Liver (tissue), 10 donors: ENCODE measurements around the gene RSU1. TPM values are rescaled to one million over a fixed set of nuclear protein-coding genes. Genes with fewer than 3 reads are reported as not detected.

Source experiments
- DNase-seq: peaks from one replicate; pipeline ENCODE4 v3.0.0-alpha.2; 2017; ENCODE audit warnings: low spot score
- H3K27ac ChIP-seq, 2 donors: one replicate each; pipeline ENCODE4 v1.7.0; 2013; ENCODE audit warnings: inconsistent platforms in 2 of 2, low read length in 2 of 2, control low read depth in 1 of 2, low read depth in 1 of 2, mild to moderate bottlenecking in 1 of 2
- H3K27me3 ChIP-seq, 4 donors: one replicate each; pipeline versions ENCODE4 v1.6.1 to v1.7.0; 2013; ENCODE audit warnings: low read length in 3 of 4, inconsistent platforms in 1 of 4, mild to moderate bottlenecking in 1 of 4, moderate library complexity in 1 of 4; ENCODE audit not compliant: control insufficient read depth in 4 of 4, insufficient read depth in 4 of 4
- H3K36me3 ChIP-seq, 4 donors: one replicate each; pipeline versions ENCODE4 v1.6.1 to v1.7.0; 2013; ENCODE audit warnings: low read length in 3 of 4, mild to moderate bottlenecking in 3 of 4, low read depth in 1 of 4, moderate library complexity in 1 of 4; ENCODE audit not compliant: control insufficient read depth in 4 of 4, insufficient read depth in 3 of 4
- H3K4me1 ChIP-seq, 4 donors: one replicate each; pipeline versions ENCODE4 v1.6.1 to v1.7.0; 2013; ENCODE audit warnings: low read length in 3 of 4, mild to moderate bottlenecking in 3 of 4, moderate library complexity in 1 of 4; ENCODE audit not compliant: control insufficient read depth in 4 of 4, insufficient read depth in 4 of 4
- H3K4me3 ChIP-seq, 3 donors: one replicate each; pipeline versions ENCODE4 v1.6.1 to v1.7.0; 2013; ENCODE audit warnings: low read length in 3 of 3, control low read depth in 1 of 3, low read depth in 1 of 3, mild to moderate bottlenecking in 1 of 3
- H3K9ac ChIP-seq, 2 donors: one replicate each; pipeline ENCODE4 v1.7.0; 2013; ENCODE audit warnings: low read length in 2 of 2, mild to moderate bottlenecking in 2 of 2, moderate library complexity in 2 of 2, control low read depth in 1 of 2, low read depth in 1 of 2
- H3K9me3 ChIP-seq, 4 donors: one replicate each; pipeline versions ENCODE4 v1.6.1 to v1.7.0; 2013; ENCODE audit warnings: low read length in 3 of 4; ENCODE audit not compliant: control insufficient read depth in 4 of 4
- ATF3 ChIP-seq: IDR thresholded peaks from 2 replicates; pipeline ENCODE4 v1.6.1; 2016; ENCODE audit warnings: antibody characterized with exemption
- EGR1 ChIP-seq, 2 donors: IDR thresholded peaks; 2 replicates each; pipeline ENCODE4 v1.6.1; 2016 to 2018; ENCODE audit warnings: antibody characterized with exemption in 2 of 2, low read depth in 2 of 2
- SP1 ChIP-seq: IDR thresholded peaks from 2 replicates; pipeline ENCODE4 v1.6.1; 2018; ENCODE audit warnings: antibody characterized with exemption, mild to moderate bottlenecking
- WGBS: extraction: QIAGEN DNeasy Blood & Tissue Kit; methylation state at CpG from one replicate; pipeline ENCODE4 v1.1.7; 2013; 5-methylcytosine and 5-hydroxymethylcytosine counted together
- polyA plus RNA-seq, 2 donors: library from polyadenylated mRNA; stranded (reverse) in 1 of 2; unstranded in 1 of 2; fragments of 200-250 nt in 1 of 2; fragments of >200 nt in 1 of 2; fragmentation: Nextera tagmentation in 1 of 2; extraction: Ambion mirVana in 1 of 2; gene quantifications; one replicate each; pipeline versions ENCODE4 v1.2.1 to v1.2.3, GENCODE V29; 2013 to 2015
- small RNA-seq: library from RNA; depleted of rRNA; stranded (forward); fragments of <200 nt; gene quantifications from one replicate; pipeline ENCODE3, GENCODE V24; 2014
- total RNA-seq, 2 donors: library from RNA; depleted of rRNA; stranded (reverse); fragments of >200 nt; gene quantifications; one replicate each; pipeline ENCODE4 v1.2.3, GENCODE V29; 2014
- donor health status: healthy.
- donor health status: healthy.
- donor health status: healthy.
- donor health status: healthy.
- donor health status: healthy.

RSU1 gene
- total and polyA plus RNA-seq, 4 donors: 19.2 to 38.2 (median 28.0) TPM

DNA sequence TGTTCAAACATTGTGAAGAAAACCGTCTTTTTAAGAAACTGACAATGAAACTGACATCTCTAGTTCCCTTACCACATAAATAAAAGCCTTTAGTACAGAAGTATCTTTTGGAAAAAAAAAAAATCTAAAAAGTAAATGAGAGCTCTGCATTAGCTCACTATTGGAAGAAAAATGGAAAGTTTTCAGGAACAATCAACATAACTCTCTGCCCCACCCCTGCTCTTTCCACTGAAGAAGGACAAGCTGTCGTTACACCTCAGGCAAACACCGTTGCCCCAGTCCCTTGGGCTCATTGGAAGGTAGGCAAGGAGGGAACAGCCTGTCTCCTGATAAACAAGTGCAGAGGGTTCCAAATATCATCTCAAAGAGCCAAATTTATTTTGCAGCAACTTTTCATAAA is 273.1 kb downstream of the RSU1 start:
- Histone ChIP-seq H3K27ac (no peak overlapping the region), H3K4me3 (no peak overlapping the region), H3K36me3 (no peaks in the 10 kb centered on the region), H3K4me1 (no peaks in the 10 kb centered on the region), H3K9ac (no peak overlapping the region), H3K27me3 (peaks cover 0 to 3% (median 0%) of the 10 kb centered on the region in 4 donors), H3K9me3 (no peaks in the 10 kb centered on the region)
- TF ChIP-seq ATF3: no peak
- no peak for TF ChIP-seq EGR1 (IDR thresholded peaks at IDR 0.05; ENCODE audit: low read depth in 2 of 2)
- TF ChIP-seq SP1: no peak
- 68% methylated on average over 3 of the region's 3 CpGs for WGBS
- DNase-seq: no peak

Small RNA genes within 50 kb of the gene (small RNA-seq; reads per million reads assigned to genes)
- not detected for gene RF02271
